NCI-H446 treated with DMSO at 0.1 percent for 48 hours (cell line): ENCODE results near the gene CLEC2B.

ENCODE experiments used
- DNase-seq: peaks from one replicate; lab custom pipeline; 2025; lab: John Stamatoyannopoulos, UW

CLEC2B gene

DNA sequence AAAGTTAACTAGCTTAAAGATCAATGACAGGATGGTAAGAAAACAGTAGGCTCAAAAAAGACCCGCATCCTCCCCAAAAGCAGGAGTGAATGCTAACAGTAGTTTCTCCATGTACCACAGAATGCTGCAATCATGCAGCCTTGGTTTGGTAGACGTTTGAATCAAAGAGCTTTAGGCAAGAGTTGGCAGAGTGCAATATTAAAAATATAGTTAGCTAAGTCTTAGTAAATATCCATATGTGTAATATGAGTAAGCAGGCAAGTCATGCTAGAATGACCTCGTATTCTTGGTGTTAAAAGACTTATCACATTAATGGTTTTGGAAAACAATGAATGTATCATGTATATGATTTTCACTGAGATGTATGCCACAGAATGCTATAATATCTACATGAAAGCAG, 60.6 kb downstream of the CLEC2B start:
- no peak for DNase-seq

DNA sequence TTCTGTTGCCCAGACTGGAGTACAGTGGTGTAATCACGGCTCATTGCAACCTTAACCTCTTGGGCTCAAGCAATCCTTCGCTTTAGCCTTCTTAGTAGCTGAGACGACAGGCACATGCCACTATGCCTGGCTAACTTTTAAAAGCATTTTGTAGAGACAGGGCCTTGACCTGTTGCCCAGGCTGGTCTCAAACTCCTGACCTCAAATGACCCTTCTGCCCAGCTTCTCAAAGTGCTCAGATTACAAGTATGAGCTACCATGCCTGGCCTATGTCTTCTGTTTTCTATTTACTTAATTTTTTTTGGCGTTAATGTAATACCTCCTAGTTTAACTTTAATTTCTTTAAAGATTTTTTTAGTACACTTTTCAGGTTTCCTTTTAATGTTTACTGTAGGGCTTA, 62.4 kb downstream of the CLEC2B start:
- DNase-seq, result no peak

GRCh38 chr12:9805883-9806282, 63.3 kb downstream of the CLEC2B start:
- no peak for DNase-seq
